GM11168 (cell line): ENCODE measurements around the gene DOCK9.
"Not testable (repeated sequence)": the region's sequence is repeated elsewhere in the genome, so short reads cannot be mapped to it uniquely, and the experiment has no call there.

ENCODE experiments used
- in situ Hi-C: fragments of 300-500 bp; cut with MboI; formaldehyde crosslinking; loops from one replicate; pipeline ENCODE4 v1.12.0; 2022; ENCODE audit warnings: low sequenced_read_pairs; ENCODE audit not compliant: unreplicated experiment

The DOCK9 gene

GRCh38 chr13:98769736-98770135, 208.1 kb downstream of the DOCK9 start:
- in situ Hi-C loops = no loop called here

GRCh38 chr13:98768522-98768921, 209.3 kb downstream of the DOCK9 start:
- in situ Hi-C loops = no loop called here

- in situ Hi-C loops = no loop called here
Measured at GRCh38 chr13:98766697-98767096, 211.2 kb downstream of the DOCK9 start.

GRCh38 chr13:98765996-98766519, 211.8 kb downstream of the DOCK9 start:
- in situ Hi-C loops = no loop called here

- in situ Hi-C loops = no loop called here
Measured at GRCh38 chr13:98761986-98762616, 215.8 kb downstream of the DOCK9 start.

- in situ Hi-C loops = no loop called here
Measured at GRCh38 chr13:98761126-98761985, 216.5 kb downstream of the DOCK9 start.

GRCh38 chr13:98755729-98756128, 222.1 kb downstream of the DOCK9 start:
- in situ Hi-C loops = no loop called here

- in situ Hi-C loops = no loop called here
Measured at GRCh38 chr13:98755116-98755515, 222.7 kb downstream of the DOCK9 start.

GRCh38 chr13:98754468-98754867, 223.4 kb downstream of the DOCK9 start:
- in situ Hi-C loops = not testable (repeated sequence)

GRCh38 chr13:98752467-98753290, 225.2 kb downstream of the DOCK9 start, which contains the start of gene SLC15A1:
Gene SLC15A1 (minus strand): TSS chr13:98752672. CDS start chr13:98752598, 74 bp downstream.
- in situ Hi-C loops = no loop called here

- in situ Hi-C loops = no loop called here
Measured at GRCh38 chr13:98751861-98752466, 225.9 kb downstream of the DOCK9 start.

GRCh38 chr13:98751367-98751782, 226.5 kb downstream of the DOCK9 start:
- in situ Hi-C loops = no loop called here

GRCh38 chr13:98749501-98749900, 228.4 kb downstream of the DOCK9 start:
- in situ Hi-C loops = no loop called here

GRCh38 chr13:98746968-98747367, 230.9 kb downstream of the DOCK9 start:
- in situ Hi-C loops = no loop called here
